ENCODE measurements around the gene EARS2.

GRCh38 chr16:23510164-23510914 lies 46.8 kb downstream of the EARS2 start, which contains the start of gene GGA2:
- TF ChIP-seq CTCF (IDR thresholded peaks at IDR 0.05) = peak in 4 of 6 experiments; percentile 13 to 52 (median 25)
- peak in 1 of 4 donors; percentile 37 for TF ChIP-seq EP300 (IDR thresholded peaks at IDR 0.05)
- TF ChIP-seq POLR2A (IDR thresholded peaks at IDR 0.05) = peak in 3 of 4 donors; percentile 91 to 97 (median 93)
